Measurements from ENCODE around the gene KCNK17. TPM values are rescaled to one million over a fixed set of nuclear protein-coding genes. Genes with fewer than 3 reads are reported as not detected.

Gene KCNK17
- total RNA-seq, 1 donor from 2014 or later, result 3.7 TPM

- intact Hi-C loops (cut with DNase I), result no loop called here
- Histone ChIP-seq H3K4me1 (no peaks in the 10 kb centered on the region), H3K27me3 (no peaks in the 10 kb centered on the region), H3K4me3 (no peak overlapping the region), H3K9me3 (no peaks in the 10 kb centered on the region), H3K27ac (no peak overlapping the region), H3K36me3 (no peaks in the 10 kb centered on the region)
- no peak for DNase-seq
- TF ChIP-seq CTCF (IDR thresholded peaks at IDR 0.05), result no peak
- no peak for ATAC-seq
These were observed 57.8 kb downstream of the KCNK17 start for GRCh38 chr6:39256294-39256940.

- no peak for DNase-seq
- Histone ChIP-seq H3K36me3 (no peaks in the 10 kb centered on the region), H3K9me3 (no peaks in the 10 kb centered on the region), H3K4me3 (no peak overlapping the region), H3K27me3 (no peaks in the 10 kb centered on the region), H3K4me1 (no peaks in the 10 kb centered on the region), H3K27ac (no peak overlapping the region)
- TF ChIP-seq CTCF (IDR thresholded peaks at IDR 0.05), result no peak
- ATAC-seq, result no peak
- intact Hi-C loops (cut with DNase I), result no loop called here
These were observed 59.2 kb downstream of the KCNK17 start for GRCh38 chr6:39254999-39255535.

DNA sequence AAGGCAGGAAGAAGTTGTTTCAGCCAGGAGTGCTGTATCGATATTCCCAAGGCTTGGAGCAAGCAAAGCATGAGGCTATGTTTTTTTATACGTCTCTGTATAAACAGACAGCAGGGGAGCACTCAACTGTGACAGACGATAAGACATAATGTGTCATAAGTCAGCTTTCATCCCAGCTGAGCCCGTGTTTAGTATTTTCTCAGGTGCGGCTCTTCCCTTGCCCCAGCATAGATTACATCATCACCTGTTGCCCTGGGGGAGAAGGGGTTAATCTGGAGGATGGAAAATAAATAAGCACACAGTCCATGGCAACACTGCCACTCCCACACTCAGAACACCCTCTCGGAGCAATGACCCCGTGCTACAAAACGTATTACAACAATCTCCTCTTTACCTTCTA, 62.8 kb downstream of the KCNK17 start:
- Histone ChIP-seq H3K9me3 (no peaks in the 10 kb centered on the region), H3K36me3 (no peaks in the 10 kb centered on the region), H3K27ac (no peak overlapping the region), H3K4me3 (no peak overlapping the region), H3K27me3 (no peaks in the 10 kb centered on the region), H3K4me1 (no peaks in the 10 kb centered on the region)
- ATAC-seq, result peak; percentile 73
- intact Hi-C loops (cut with DNase I), result no loop called here
- DNase-seq, result no peak
- no peak for TF ChIP-seq CTCF (IDR thresholded peaks at IDR 0.05)

GRCh38 chr6:39250507-39250906, 63.7 kb downstream of the KCNK17 start:
- intact Hi-C loops (cut with DNase I), result no loop called here
- H3K4me1 ChIP-seq, result no peaks in the 10 kb centered on the region
- no peaks in the 10 kb centered on the region for H3K27me3 ChIP-seq
- no peak for TF ChIP-seq CTCF (IDR thresholded peaks at IDR 0.05)
- H3K27ac ChIP-seq, result no peak overlapping the region
- ATAC-seq, result no peak
- H3K4me3 ChIP-seq, result no peak overlapping the region
- H3K9me3 ChIP-seq, result no peaks in the 10 kb centered on the region
- no peaks in the 10 kb centered on the region for H3K36me3 ChIP-seq
- DNase-seq, result no peak

- intact Hi-C loops (cut with DNase I), result no loop called here
- no peaks in the 10 kb centered on the region for H3K27me3 ChIP-seq
- no peak for DNase-seq
- H3K9me3 ChIP-seq, result no peaks in the 10 kb centered on the region
- H3K4me1 ChIP-seq, result no peaks in the 10 kb centered on the region
- H3K36me3 ChIP-seq, result no peaks in the 10 kb centered on the region
- no peak overlapping the region for H3K27ac ChIP-seq
- no peak for ATAC-seq
- TF ChIP-seq CTCF (IDR thresholded peaks at IDR 0.05), result no peak
- H3K4me3 ChIP-seq, result no peak overlapping the region
These were observed 64.9 kb downstream of the KCNK17 start for GRCh38 chr6:39249278-39249677.

Other genes with a start within 250 kb of the KCNK17 start
- 15.2 TPM for gene SAYSD1, start 199.2 kb downstream of the KCNK17 start, total RNA-seq
- gene KCNK5, start 84.9 kb downstream of the KCNK17 start, total RNA-seq, result 10.0 TPM
- not detected for gene KCNK16, start 8.3 kb upstream of the KCNK17 start, total RNA-seq